ENCODE results near the gene AJUBA. TPM values are rescaled to one million over a fixed set of nuclear protein-coding genes. Genes with fewer than 3 reads are reported as not detected.
A peak's percentile ranks its signal among the peaks of the same experiment; 100 is the strongest.

The AJUBA gene
- total RNA-seq, 1 donor from 2014 or later = 56.1 TPM

GRCh38 chr14:22995889-22996625, 13.7 kb upstream of the AJUBA start:
- Mint-ChIP-seq H3K4me1 (ENCODE audit: unreplicated experiment) (peaks cover 17% of the 10 kb centered on the region), H3K36me3 (no peaks in the 10 kb centered on the region), H3K4me3 (no peak overlapping the region), H3K27me3 (no peaks in the 10 kb centered on the region), H3K27ac (no peak overlapping the region), H3K9me3 (no peaks in the 10 kb centered on the region)
- no peak for DNase-seq (ENCODE audit: extremely low spot score, unreplicated experiment)
- TF ChIP-seq CTCF (conservative IDR thresholded peaks at IDR 0.05) = no peak

- H3K9me3 Mint-ChIP-seq = no peaks in the 10 kb centered on the region
- H3K4me3 Mint-ChIP-seq = peak overlapping the region; percentile 40
- H3K36me3 Mint-ChIP-seq = no peaks in the 10 kb centered on the region
- no peaks in the 10 kb centered on the region for H3K27me3 Mint-ChIP-seq
- peaks cover 15% of the 10 kb centered on the region for H3K4me1 Mint-ChIP-seq (ENCODE audit: unreplicated experiment)
- no peak for DNase-seq (ENCODE audit: extremely low spot score, unreplicated experiment)
- peak; percentile 73 for TF ChIP-seq CTCF (conservative IDR thresholded peaks at IDR 0.05)
- H3K27ac Mint-ChIP-seq = peak overlapping the region; percentile 40
Observed at GRCh38 chr14:22994762-22995275, 12.5 kb upstream of the AJUBA start.

- Mint-ChIP-seq H3K27me3 (no peaks in the 10 kb centered on the region), H3K27ac (no peak overlapping the region)
Observed at GRCh38 chr14:22993517-22993916, 11.2 kb upstream of the AJUBA start.

GRCh38 chr14:22991852-22992251, 9.5 kb upstream of the AJUBA start:
- no peaks in the 10 kb centered on the region for H3K36me3 Mint-ChIP-seq
- H3K27ac Mint-ChIP-seq = no peak overlapping the region
- no peak for DNase-seq (ENCODE audit: extremely low spot score, unreplicated experiment)
- H3K4me1 Mint-ChIP-seq (ENCODE audit: unreplicated experiment) = peaks cover 8% of the 10 kb centered on the region
- no peaks in the 10 kb centered on the region for H3K9me3 Mint-ChIP-seq
- no peak overlapping the region for H3K4me3 Mint-ChIP-seq
- TF ChIP-seq CTCF (conservative IDR thresholded peaks at IDR 0.05) = no peak
- H3K27me3 Mint-ChIP-seq = no peaks in the 10 kb centered on the region

More at GRCh38 chr14:22993517-22993916, 11.2 kb upstream of the AJUBA start:
- no peak overlapping the region for H3K4me3 Mint-ChIP-seq
- DNase-seq (ENCODE audit: extremely low spot score, unreplicated experiment) = no peak
- H3K36me3 Mint-ChIP-seq = no peaks in the 10 kb centered on the region
- peaks cover 8% of the 10 kb centered on the region for H3K4me1 Mint-ChIP-seq (ENCODE audit: unreplicated experiment)
- no peaks in the 10 kb centered on the region for H3K9me3 Mint-ChIP-seq
- TF ChIP-seq CTCF (conservative IDR thresholded peaks at IDR 0.05) = no peak

- TF ChIP-seq CTCF (conservative IDR thresholded peaks at IDR 0.05) = no peak
- H3K4me3 Mint-ChIP-seq = no peak overlapping the region
- H3K27ac Mint-ChIP-seq = no peak overlapping the region
- no peaks in the 10 kb centered on the region for H3K9me3 Mint-ChIP-seq
- no peaks in the 10 kb centered on the region for H3K36me3 Mint-ChIP-seq
- peaks cover 3% of the 10 kb centered on the region for H3K4me1 Mint-ChIP-seq (ENCODE audit: unreplicated experiment)
- no peaks in the 10 kb centered on the region for H3K27me3 Mint-ChIP-seq
- DNase-seq (ENCODE audit: extremely low spot score, unreplicated experiment) = no peak
Observed at GRCh38 chr14:22987291-22987690, 4.9 kb upstream of the AJUBA start.

Measured in type B pancreatic cell (in vitro differentiated cells).